Transverse colon (tissue), 4 donors: ENCODE results near the gene FAF2. TPM values are rescaled to one million over a fixed set of nuclear protein-coding genes. Genes with fewer than 3 reads are reported as not detected.

Source experiments
- DNase-seq: peaks from one replicate; pipeline ENCODE4 v3.0.0-alpha.2; 2019
- H3K27ac ChIP-seq, 4 donors: fragments of 200-600 bp; sonication (generic); 2 replicates each; pipeline ENCODE4 v1.5.1; 2016 to 2018; ENCODE audit warnings: inconsistent platforms in 4 of 4
- H3K27me3 ChIP-seq: fragments of 200-600 bp; sonication (generic); 2 replicates; pipeline ENCODE4 v1.5.1; 2017; ENCODE audit warnings: inconsistent platforms
- H3K36me3 ChIP-seq, 4 donors: fragments of 200-600 bp; sonication (generic); 2 replicates each; pipeline ENCODE4 v1.5.1; 2017 to 2019; ENCODE audit warnings: inconsistent platforms in 4 of 4
- H3K4me1 ChIP-seq, 4 donors: fragments of 200-600 bp; sonication (generic); 2 replicates each; pipeline ENCODE4 v1.5.1; 2017 to 2020; ENCODE audit warnings: inconsistent platforms in 4 of 4
- H3K4me3 ChIP-seq, 4 donors: fragments of 200-600 bp; sonication (generic); 1 replicate in 1 of 4; 2 replicates in 3 of 4; pipeline versions ENCODE4 v1.5.1 to v1.6.1; 2017 to 2019; ENCODE audit warnings: inconsistent platforms in 4 of 4
- H3K9me3 ChIP-seq, 2 donors: fragments of 200-600 bp; sonication (generic); 2 replicates each; pipeline ENCODE4 v1.5.1; 2017 to 2019; ENCODE audit warnings: inconsistent platforms in 2 of 2
- EP300 ChIP-seq: sonication (generic); formaldehyde crosslinking; IDR thresholded peaks from one replicate; pipeline ENCODE4 v1.6.1; 2017; ENCODE audit warnings: antibody characterized with exemption, low read depth
- POLR2A ChIP-seq: fragments of 450-650 bp; IDR thresholded peaks from one replicate; pipeline ENCODE4 v1.6.1; 2016; ENCODE audit warnings: antibody characterized with exemption, mild to moderate bottlenecking, moderate library complexity
- POLR2AphosphoS5 ChIP-seq, 3 donors: sonication (generic); formaldehyde crosslinking; IDR thresholded peaks; one replicate each; pipeline ENCODE4 v1.6.1; 2016; ENCODE audit warnings: antibody characterized with exemption in 3 of 3
- WGBS, 2 donors: methylation state at CpG; one replicate each; pipeline ENCODE4 v1.1.5; 2018; ENCODE audit warnings: low coverage in 1 of 2; 5-methylcytosine and 5-hydroxymethylcytosine counted together
- in situ Hi-C, 4 donors: fragments of 200-750 bp; cut with MboI; loops; one replicate each; pipeline versions ENCODE4 v1.15.0 to v1.15.1; 2017; ENCODE audit warnings: low sequenced_read_pairs in 3 of 4, low pct_ligation_motif_present in 1 of 4, low pct_unique_long_range_greater_than_20kb in 1 of 4
- intact Hi-C: fragments of 100-400 bp; cut with DNase I; formaldehyde crosslinking; loops from one replicate; pipeline ENCODE4 v1.15.1; 2023; ENCODE audit warnings: low total_unique reads
- total RNA-seq, 4 donors: library from RNA; depleted of rRNA; stranded (reverse); fragments of >200 nt; gene quantifications; one replicate each; pipeline ENCODE4 v1.1.0, GENCODE V29; 2016
- TF ChIP-seq, protein P1 (sequence below), 5 experiments: fragments of 200-600 bp in 3 of 5; fragments of 450-650 bp in 2 of 5; sonication (generic) in 3 of 5; IDR thresholded peaks; 1 replicate in 2 of 5; 2 replicates in 3 of 5; pipeline ENCODE4 v1.5.1; 2016 to 2017; ENCODE audit warnings: antibody characterized with exemption in 5 of 5, inconsistent platforms in 3 of 5, mild to moderate bottlenecking in 2 of 5, moderate library complexity in 1 of 5

Gene FAF2
- total RNA-seq, 4 donors from 2014 or later = 3.8 to 32.4 (median 26.5) TPM

DNA sequence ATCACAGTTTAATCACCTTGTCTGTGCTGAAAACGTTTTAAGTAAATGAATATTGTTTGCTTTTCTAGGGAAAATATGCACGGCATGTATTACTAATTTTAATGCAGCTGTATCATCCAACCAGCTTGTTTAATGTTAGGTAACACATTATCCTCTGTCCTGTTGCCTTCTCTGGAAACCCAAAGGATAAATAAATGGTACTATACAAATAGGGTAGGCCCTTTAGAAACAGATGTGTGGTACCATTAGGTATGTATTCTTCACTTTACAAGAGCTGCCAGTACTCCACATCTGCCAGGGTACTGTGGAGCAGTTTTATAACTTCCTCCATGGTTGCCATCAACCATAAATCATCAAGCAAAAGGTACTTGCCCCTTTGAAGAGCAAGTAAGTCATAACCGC lies 42.9 kb downstream of the FAF2 start:
- in situ Hi-C loops = no loop called here
- Histone ChIP-seq H3K27me3 (no peaks in the 10 kb centered on the region), H3K9me3 (no peaks in the 10 kb centered on the region), H3K27ac (no peak overlapping the region), H3K36me3 (peaks cover 0 to 74% (median 25%) of the 10 kb centered on the region in 4 donors), H3K4me3 (no peak overlapping the region), H3K4me1 (no peaks in the 10 kb centered on the region)
- 56 to 61% methylated on average over 3 of the region's 3 CpGs for WGBS, 2 donors
- TF ChIP-seq POLR2AphosphoS5 (IDR thresholded peaks at IDR 0.05) (no peak), EP300 (no peak), POLR2A (no peak)
- TF ChIP-seq, protein P1, sequence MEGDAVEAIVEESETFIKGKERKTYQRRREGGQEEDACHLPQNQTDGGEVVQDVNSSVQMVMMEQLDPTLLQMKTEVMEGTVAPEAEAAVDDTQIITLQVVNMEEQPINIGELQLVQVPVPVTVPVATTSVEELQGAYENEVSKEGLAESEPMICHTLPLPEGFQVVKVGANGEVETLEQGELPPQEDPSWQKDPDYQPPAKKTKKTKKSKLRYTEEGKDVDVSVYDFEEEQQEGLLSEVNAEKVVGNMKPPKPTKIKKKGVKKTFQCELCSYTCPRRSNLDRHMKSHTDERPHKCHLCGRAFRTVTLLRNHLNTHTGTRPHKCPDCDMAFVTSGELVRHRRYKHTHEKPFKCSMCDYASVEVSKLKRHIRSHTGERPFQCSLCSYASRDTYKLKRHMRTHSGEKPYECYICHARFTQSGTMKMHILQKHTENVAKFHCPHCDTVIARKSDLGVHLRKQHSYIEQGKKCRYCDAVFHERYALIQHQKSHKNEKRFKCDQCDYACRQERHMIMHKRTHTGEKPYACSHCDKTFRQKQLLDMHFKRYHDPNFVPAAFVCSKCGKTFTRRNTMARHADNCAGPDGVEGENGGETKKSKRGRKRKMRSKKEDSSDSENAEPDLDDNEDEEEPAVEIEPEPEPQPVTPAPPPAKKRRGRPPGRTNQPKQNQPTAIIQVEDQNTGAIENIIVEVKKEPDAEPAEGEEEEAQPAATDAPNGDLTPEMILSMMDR (IDR thresholded peaks at IDR 0.05) = no peak
- intact Hi-C loops = no loop called here
- DNase-seq = no peak

DNA sequence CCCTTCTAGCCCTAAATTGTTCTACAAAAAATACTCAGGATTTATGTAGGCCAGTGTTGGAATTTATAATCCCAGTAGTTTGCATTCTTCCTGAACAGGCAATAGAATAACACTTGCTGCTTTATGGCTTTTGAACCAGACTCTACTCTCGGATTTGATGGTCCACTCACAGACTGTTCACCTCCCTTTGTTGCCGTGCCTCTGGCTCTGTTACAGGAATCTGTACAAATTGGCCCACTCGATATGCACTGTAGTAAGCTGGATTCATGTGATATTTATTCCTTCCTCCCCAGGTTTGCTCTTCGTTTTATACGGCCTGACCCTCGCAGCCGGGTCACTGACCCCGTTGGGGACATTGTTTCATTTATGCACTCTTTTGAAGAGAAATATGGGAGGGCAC lies 43.7 kb downstream of the FAF2 start:
- Histone ChIP-seq H3K9me3 (no peaks in the 10 kb centered on the region), H3K27me3 (no peaks in the 10 kb centered on the region), H3K27ac (no peak overlapping the region), H3K4me1 (no peaks in the 10 kb centered on the region), H3K4me3 (no peak overlapping the region), H3K36me3 (peaks cover 0 to 82% (median 26%) of the 10 kb centered on the region in 4 donors)
- in situ Hi-C loops (no loop called here), intact Hi-C loops (no loop called here)
- TF ChIP-seq, protein P1 (IDR thresholded peaks at IDR 0.05) = no peak
- TF ChIP-seq POLR2AphosphoS5 (IDR thresholded peaks at IDR 0.05) = no peak
- TF ChIP-seq POLR2A = no peak
- no peak for TF ChIP-seq EP300
- WGBS, 2 donors = 77% methylated on average over 8 of the region's 8 CpGs; no CpG with 5 or more reads in 1 of the 2 donors
- no peak for DNase-seq

DNA sequence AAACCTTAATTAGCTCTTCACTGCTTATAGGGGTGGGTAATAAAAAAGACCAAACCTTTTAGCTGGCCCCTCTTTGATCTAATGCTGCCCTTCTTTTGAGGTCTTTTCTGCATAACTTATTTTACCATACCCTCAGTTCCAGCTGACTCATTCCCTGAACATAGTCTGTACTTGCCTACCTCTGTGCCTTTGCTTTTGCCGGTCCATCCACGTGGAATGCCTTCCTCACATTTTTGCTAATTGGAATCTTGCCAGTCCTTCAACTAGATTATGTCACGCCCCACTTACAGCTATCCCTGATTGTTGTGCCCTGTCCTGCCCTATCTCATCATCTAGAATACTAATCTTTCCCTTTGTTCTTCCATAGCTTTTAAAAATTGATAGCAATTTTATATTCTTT lies 44.2 kb downstream of the FAF2 start:
- intact Hi-C loops (no loop called here), in situ Hi-C loops (no loop called here)
- Histone ChIP-seq H3K4me3 (no peak overlapping the region), H3K27me3 (no peaks in the 10 kb centered on the region), H3K4me1 (no peaks in the 10 kb centered on the region), H3K36me3 (peaks cover 0 to 83% (median 29%) of the 10 kb centered on the region in 4 donors), H3K9me3 (no peaks in the 10 kb centered on the region), H3K27ac (no peak overlapping the region)
- no peak for DNase-seq
- 60 to 78% methylated on average over 3 of the region's 3 CpGs for WGBS, 2 donors
- TF ChIP-seq POLR2A = no peak
- TF ChIP-seq POLR2AphosphoS5 (IDR thresholded peaks at IDR 0.05) = no peak
- TF ChIP-seq, protein P1 (IDR thresholded peaks at IDR 0.05) = no peak
- TF ChIP-seq EP300 = no peak

DNA sequence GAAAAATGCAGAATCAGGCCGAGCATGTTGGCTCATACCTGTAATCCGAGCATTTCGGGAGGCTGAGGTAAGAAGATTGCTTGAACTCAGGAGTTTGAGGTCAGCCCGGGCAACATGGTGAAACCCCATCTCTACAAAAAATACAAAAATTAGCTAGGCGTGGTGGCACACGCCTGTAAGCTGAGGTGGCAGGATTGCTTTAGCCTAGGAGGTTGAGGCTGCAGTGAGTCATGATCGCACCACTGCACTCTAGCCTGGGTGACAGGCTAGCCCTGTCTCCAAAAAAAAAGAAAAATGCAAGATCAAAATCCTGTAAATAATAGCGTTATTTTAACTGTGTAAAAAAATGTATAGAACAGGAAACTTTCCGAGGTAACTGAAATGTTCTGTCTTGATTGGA lies 49.7 kb downstream of the FAF2 start:
- WGBS, 2 donors = 88 to 95% methylated on average over 9 of the region's 9 CpGs
- intact Hi-C loops = no loop called here
- in situ Hi-C loops = no loop called here

More for the DNA sequence above, 49.7 kb downstream of the FAF2 start:
- no peak for DNase-seq
- Histone ChIP-seq H3K4me1 (no peaks in the 10 kb centered on the region), H3K9me3 (no peaks in the 10 kb centered on the region), H3K27me3 (no peaks in the 10 kb centered on the region), H3K36me3 (peaks cover 0 to 91% (median 42%) of the 10 kb centered on the region in 4 donors), H3K27ac (no peak overlapping the region), H3K4me3 (no peak overlapping the region)
- TF ChIP-seq POLR2AphosphoS5 (IDR thresholded peaks at IDR 0.05) = no peak
- TF ChIP-seq EP300 = no peak
- TF ChIP-seq POLR2A = no peak
- TF ChIP-seq, protein P1 (IDR thresholded peaks at IDR 0.05) = no peak
